ENCODE results near the gene PSAT1.

DNA sequence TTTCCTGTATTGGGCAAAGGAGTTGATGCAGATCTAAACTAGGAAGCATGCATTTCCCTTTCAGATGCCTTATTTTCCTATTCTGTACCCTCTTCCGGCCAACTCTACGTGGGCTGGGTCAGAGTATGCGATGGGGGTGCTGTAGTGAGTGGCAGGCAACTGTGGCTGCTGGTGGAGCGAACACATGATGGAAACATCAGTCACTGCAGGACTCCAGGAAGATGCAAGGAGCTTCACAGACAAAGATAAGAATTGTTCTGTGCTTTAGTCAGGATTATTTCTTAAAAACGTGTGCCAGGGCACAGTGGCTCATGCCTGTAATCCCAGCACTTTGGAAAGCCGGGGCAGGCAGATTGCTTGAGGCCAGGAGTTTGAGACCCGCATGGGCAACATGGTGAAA, 75.1 kb downstream of the PSAT1 start:
- TF ChIP-seq, protein P1, sequence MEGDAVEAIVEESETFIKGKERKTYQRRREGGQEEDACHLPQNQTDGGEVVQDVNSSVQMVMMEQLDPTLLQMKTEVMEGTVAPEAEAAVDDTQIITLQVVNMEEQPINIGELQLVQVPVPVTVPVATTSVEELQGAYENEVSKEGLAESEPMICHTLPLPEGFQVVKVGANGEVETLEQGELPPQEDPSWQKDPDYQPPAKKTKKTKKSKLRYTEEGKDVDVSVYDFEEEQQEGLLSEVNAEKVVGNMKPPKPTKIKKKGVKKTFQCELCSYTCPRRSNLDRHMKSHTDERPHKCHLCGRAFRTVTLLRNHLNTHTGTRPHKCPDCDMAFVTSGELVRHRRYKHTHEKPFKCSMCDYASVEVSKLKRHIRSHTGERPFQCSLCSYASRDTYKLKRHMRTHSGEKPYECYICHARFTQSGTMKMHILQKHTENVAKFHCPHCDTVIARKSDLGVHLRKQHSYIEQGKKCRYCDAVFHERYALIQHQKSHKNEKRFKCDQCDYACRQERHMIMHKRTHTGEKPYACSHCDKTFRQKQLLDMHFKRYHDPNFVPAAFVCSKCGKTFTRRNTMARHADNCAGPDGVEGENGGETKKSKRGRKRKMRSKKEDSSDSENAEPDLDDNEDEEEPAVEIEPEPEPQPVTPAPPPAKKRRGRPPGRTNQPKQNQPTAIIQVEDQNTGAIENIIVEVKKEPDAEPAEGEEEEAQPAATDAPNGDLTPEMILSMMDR (optimal IDR thresholded peaks at IDR 0.05 in 1 of 3, IDR thresholded peaks at IDR 0.05 in 1 of 3, conservative IDR thresholded peaks at IDR 0.05 in 1 of 3; ENCODE audit: extremely low read depth in 1 of 3, insufficient read depth in 2 of 3, low read length in 3 of 3), result no peak
- no peak for TF ChIP-seq EZH2 (IDR thresholded peaks at IDR 0.05; ENCODE audit: low read length)

Data from keratinocyte (primary cell).